SK-N-SH (cell line): Measurements from ENCODE around the gene SMO. TPM values are rescaled to one million over a fixed set of nuclear protein-coding genes. Genes with fewer than 3 reads are reported as not detected.

Experiments used
- CTCF ChIA-PET: fragments of 300-600, 350-600 bp; formaldehyde crosslinking; extraction: SDS; loops from one replicate; lab custom pipeline; 2021; lab: Yijun Ruan, JAX
- POLR2A ChIA-PET: fragments of 350-600 bp; sonication (Branson Sonifier 250); formaldehyde crosslinking; extraction: SDS; loops from one replicate; lab custom pipeline; 2020; ENCODE audit warnings: antibody characterized with exemption, inconsistent platforms; lab: Yijun Ruan, JAX
- DNase-seq: peaks from one replicate; pipeline ENCODE4 v3.0.0; 2012
- H2AFZ ChIP-seq: fragments of 200-600 bp; sonication (generic); 2 replicates; pipeline ENCODE4 v1.8.1; 2016; ENCODE audit warnings: antibody characterized with exemption, mild to moderate bottlenecking, low read depth
- H3F3A ChIP-seq: fragments of 200-600 bp; sonication (generic); replicated peaks from 2 replicates; pipeline ENCODE3; 2016; ENCODE audit warnings: antibody characterized with exemption, mild to moderate bottlenecking; ENCODE audit not compliant: insufficient read depth
- H3K27ac ChIP-seq, 2 experiments: fragments of 200-500 bp in 1 of 2; fragments of 200-600 bp in 1 of 2; sonication (Bioruptor generic) in 1 of 2; sonication (generic), shearing (Covaris generic) in 1 of 2; 2 replicates each; pipeline versions ENCODE4 v1.5.1 to v1.6.1; 2014 to 2016; ENCODE audit warnings: low read depth in 2 of 2, inconsistent platforms in 1 of 2, low read length in 1 of 2, mild to moderate bottlenecking in 1 of 2, mixed read lengths in 1 of 2
- H3K27me3 ChIP-seq: fragments of 200-600 bp; sonication (generic), shearing (Covaris generic); 2 replicates; pipeline ENCODE4 v1.6.1; 2016; ENCODE audit warnings: mixed run types; ENCODE audit not compliant: insufficient read depth
- H3K36me3 ChIP-seq, 2 experiments: fragments of 200-500 bp in 1 of 2; fragments of 200-600 bp in 1 of 2; sonication (Bioruptor generic) in 1 of 2; sonication (generic) in 1 of 2; replicated peaks in 1 of 2; 2 replicates each; pipeline versions ENCODE3 to v1.5.1; 2014 to 2016; ENCODE audit warnings: low read length in 1 of 2, mild to moderate bottlenecking in 1 of 2; ENCODE audit not compliant: insufficient read depth in 2 of 2, control insufficient read depth in 1 of 2
- H3K4me1 ChIP-seq, 2 experiments: fragments of 200-500 bp in 1 of 2; fragments of 200-600 bp in 1 of 2; sonication (Bioruptor generic) in 1 of 2; sonication (generic), shearing (Covaris generic) in 1 of 2; 2 replicates each; pipeline versions ENCODE4 v1.5.1 to v1.6.1; 2014 to 2016; ENCODE audit warnings: low read depth in 1 of 2, low read length in 1 of 2, mixed run types in 1 of 2; ENCODE audit not compliant: insufficient read depth in 2 of 2, control insufficient read depth in 1 of 2
- H3K4me2 ChIP-seq: fragments of 200-600 bp; sonication (generic), shearing (Covaris generic); 2 replicates; pipeline ENCODE4 v1.6.1; 2017; ENCODE audit warnings: mixed run types
- H3K4me3 ChIP-seq, 2 experiments: fragments of 200-500 bp in 1 of 2; fragments of 200-600 bp in 1 of 2; sonication (Bioruptor generic) in 1 of 2; sonication (generic), shearing (Covaris generic) in 1 of 2; 2 replicates each; pipeline versions ENCODE4 v1.5.1 to v1.8.1; 2014 to 2016; ENCODE audit warnings: low read depth in 2 of 2, inconsistent platforms in 1 of 2, low read length in 1 of 2, mild to moderate bottlenecking in 1 of 2, mixed read lengths in 1 of 2, moderate library complexity in 1 of 2
- H3K79me2 ChIP-seq: fragments of 200-600 bp; sonication (generic); 2 replicates; pipeline ENCODE4 v1.8.1; 2017; ENCODE audit warnings: mild to moderate bottlenecking; ENCODE audit not compliant: insufficient read depth
- H3K9ac ChIP-seq: fragments of 200-600 bp; sonication (generic); 2 replicates; pipeline ENCODE4 v1.6.1; 2017; ENCODE audit warnings: mixed run types
- H3K9me2 ChIP-seq: fragments of 200-600 bp; sonication (generic); 2 replicates; pipeline ENCODE4 v1.6.1; 2017; ENCODE audit warnings: mixed run types
- H3K9me3 ChIP-seq: fragments of 200-600 bp; sonication (generic); 2 replicates; pipeline ENCODE4 v1.6.1; 2017; ENCODE audit warnings: mixed run types, mild to moderate bottlenecking, moderate library complexity
- H4K20me1 ChIP-seq: fragments of 200-600 bp; sonication (generic); 2 replicates; pipeline ENCODE4 v1.6.1; 2017; ENCODE audit warnings: mild to moderate bottlenecking, mixed run types; ENCODE audit not compliant: insufficient read depth
- CHD2 ChIP-seq: fragments of 150-350 bp; IDR thresholded peaks from 2 replicates; pipeline ENCODE4 v1.6.1; 2018; ENCODE audit warnings: low read length; ENCODE audit not compliant: partially characterized antibody
- EP300 ChIP-seq, 2 experiments: IDR thresholded peaks; 2 replicates each; pipeline versions ENCODE4 v1.4.0 to v1.6.1; 2012; ENCODE audit warnings: borderline replicate concordance in 1 of 2, low read depth in 1 of 2, low read length in 1 of 2
- EZH2phosphoT487 ChIP-seq: fragments of 200-600 bp; sonication (generic); IDR thresholded peaks from 2 replicates; pipeline ENCODE4 v1.6.1; 2017; ENCODE audit warnings: low read depth, mixed run types, mild to moderate bottlenecking, antibody characterized with exemption, moderate library complexity, borderline replicate concordance
- FOXJ3 ChIP-seq: sonication (generic); formaldehyde crosslinking; IDR thresholded peaks from 2 replicates; pipeline ENCODE4 v1.5.1; 2020; ENCODE audit warnings: mild to moderate bottlenecking, missing genetic modification reagents
- GABPA ChIP-seq: IDR thresholded peaks from 2 replicates; pipeline ENCODE4 v1.4.0; 2012; ENCODE audit warnings: low read depth, mild to moderate bottlenecking
- JUND ChIP-seq: IDR thresholded peaks from 2 replicates; pipeline ENCODE4 v1.4.0; 2012
- MEF2A ChIP-seq: IDR thresholded peaks from 2 replicates; pipeline ENCODE4 v1.4.0; 2012; ENCODE audit warnings: low read depth, borderline replicate concordance
- MXI1 ChIP-seq: IDR thresholded peaks from 2 replicates; pipeline ENCODE4 v1.6.1; 2012; ENCODE audit warnings: mild to moderate bottlenecking, low read depth, low read length, improper control_type of control experiment
- NFIC ChIP-seq: IDR thresholded peaks from 2 replicates; pipeline ENCODE4 v1.4.0; 2012; ENCODE audit warnings: borderline replicate concordance
- NRF1 ChIP-seq: IDR thresholded peaks from 2 replicates; pipeline ENCODE4 v1.6.1; 2012; ENCODE audit warnings: low read depth, mild to moderate bottlenecking, low read length
- RFX5 ChIP-seq: IDR thresholded peaks from 2 replicates; pipeline ENCODE4 v1.6.1; 2012; ENCODE audit warnings: mild to moderate bottlenecking, improper control_type of control experiment, low read length
- TAF1 ChIP-seq: IDR thresholded peaks from 2 replicates; pipeline ENCODE4 v1.6.1; 2012; ENCODE audit warnings: low read depth, mild to moderate bottlenecking, low read length, moderate library complexity, borderline replicate concordance
- TCF12 ChIP-seq: IDR thresholded peaks from 2 replicates; pipeline ENCODE4 v1.4.0; 2012
- WGBS: methylation state at CpG from one replicate; pipeline ENCODE4 v1.1.6; 2017; ENCODE audit warnings: low lambda C conversion rate; 5-methylcytosine and 5-hydroxymethylcytosine counted together
- polyA plus RNA-seq, 3 experiments: library from polyadenylated mRNA; depleted of rRNA; stranded (reverse); fragments of >200 nt; gene quantifications; 2 replicates each; pipeline ENCODE4 v1.2.3, GENCODE V29; 2012
- TF ChIP-seq, protein P1 (sequence below): IDR thresholded peaks from 2 replicates; pipeline ENCODE4 v1.4.0; 2012; ENCODE audit warnings: low read depth, borderline replicate concordance
- TF ChIP-seq, protein P2 (sequence below): IDR thresholded peaks from 2 replicates; pipeline ENCODE4; 2012
- TF ChIP-seq, protein P3 (sequence below): IDR thresholded peaks from 2 replicates; pipeline ENCODE4 v1.4.0; 2012; ENCODE audit warnings: low read depth

The SMO gene
- polyA plus RNA-seq, 1 of the 3 experiments (the other 2 are of a cell fraction): 37.0 TPM

DNA sequence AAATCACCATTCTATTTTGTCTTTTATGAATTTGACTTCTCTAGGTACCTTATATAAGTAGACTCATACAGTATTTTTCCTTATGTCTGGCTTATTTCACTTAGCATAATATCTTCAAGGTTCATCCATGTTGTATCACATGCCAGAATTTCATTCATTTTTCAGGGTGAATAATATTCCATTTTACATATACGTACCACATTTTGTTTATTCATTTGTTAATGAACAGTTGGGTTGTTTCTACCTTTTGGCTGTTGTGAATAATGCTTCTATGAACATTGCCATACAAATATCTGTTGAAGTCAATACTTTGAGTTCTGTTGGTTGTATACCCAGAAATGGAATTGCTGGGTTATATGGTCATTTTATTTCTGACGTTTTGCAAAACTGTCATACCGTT lies 57.1 kb downstream of the SMO start:
- Histone ChIP-seq H3F3A (no peaks in the 10 kb centered on the region), H3K79me2 (peaks cover 24% of the 10 kb centered on the region; the same call in 1 of the 2 replicates), H3K27me3 (no peaks in the 10 kb centered on the region), H2AFZ (no peak overlapping the region), H3K36me3 (peaks cover 0 to 5% of the 10 kb centered on the region in 2 experiments), H3K27ac (no peak overlapping the region), H3K4me1 (no peaks in the 10 kb centered on the region; a peak in 1 of 4 replicates), H3K9me3 (0 out of 2 replicates have a peak, but pooled peaks cover 6% of the 10 kb centered on the region), H3K9ac (no peak overlapping the region), H3K4me3 (no peak overlapping the region), H3K4me2 (no peak overlapping the region), H4K20me1 (no peaks in the 10 kb centered on the region), H3K9me2 (no peaks in the 10 kb centered on the region)
- POLR2A ChIA-PET: no interaction called here
- 85% methylated on average over 3 of the region's 3 CpGs for WGBS
- CTCF ChIA-PET: no interaction called here
- TF ChIP-seq TCF12 (no peak), JUND (no peak), RFX5 (no peak), NFIC (no peak), NRF1 (no peak), EZH2phosphoT487 (no peak), MXI1 (no peak), TAF1 (no peak), FOXJ3 (CRISPR knock-in tag) (no peak), GABPA (no peak), CHD2 (no peak), EP300 (IDR thresholded peaks at IDR 0.05; ENCODE audit: borderline replicate concordance in 1 of 2, low read depth in 1 of 2, low read length in 1 of 2) (no peak), MEF2A (no peak)
- TF ChIP-seq, protein P1, sequence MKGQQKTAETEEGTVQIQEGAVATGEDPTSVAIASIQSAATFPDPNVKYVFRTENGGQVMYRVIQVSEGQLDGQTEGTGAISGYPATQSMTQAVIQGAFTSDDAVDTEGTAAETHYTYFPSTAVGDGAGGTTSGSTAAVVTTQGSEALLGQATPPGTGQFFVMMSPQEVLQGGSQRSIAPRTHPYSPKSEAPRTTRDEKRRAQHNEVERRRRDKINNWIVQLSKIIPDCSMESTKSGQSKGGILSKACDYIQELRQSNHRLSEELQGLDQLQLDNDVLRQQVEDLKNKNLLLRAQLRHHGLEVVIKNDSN: no peak
- TF ChIP-seq, protein P2, sequence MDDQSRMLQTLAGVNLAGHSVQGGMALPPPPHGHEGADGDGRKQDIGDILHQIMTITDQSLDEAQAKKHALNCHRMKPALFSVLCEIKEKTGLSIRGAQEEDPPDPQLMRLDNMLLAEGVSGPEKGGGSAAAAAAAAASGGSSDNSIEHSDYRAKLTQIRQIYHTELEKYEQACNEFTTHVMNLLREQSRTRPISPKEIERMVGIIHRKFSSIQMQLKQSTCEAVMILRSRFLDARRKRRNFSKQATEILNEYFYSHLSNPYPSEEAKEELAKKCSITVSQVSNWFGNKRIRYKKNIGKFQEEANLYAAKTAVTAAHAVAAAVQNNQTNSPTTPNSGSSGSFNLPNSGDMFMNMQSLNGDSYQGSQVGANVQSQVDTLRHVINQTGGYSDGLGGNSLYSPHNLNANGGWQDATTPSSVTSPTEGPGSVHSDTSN: no peak
- DNase-seq: no peak

DNA sequence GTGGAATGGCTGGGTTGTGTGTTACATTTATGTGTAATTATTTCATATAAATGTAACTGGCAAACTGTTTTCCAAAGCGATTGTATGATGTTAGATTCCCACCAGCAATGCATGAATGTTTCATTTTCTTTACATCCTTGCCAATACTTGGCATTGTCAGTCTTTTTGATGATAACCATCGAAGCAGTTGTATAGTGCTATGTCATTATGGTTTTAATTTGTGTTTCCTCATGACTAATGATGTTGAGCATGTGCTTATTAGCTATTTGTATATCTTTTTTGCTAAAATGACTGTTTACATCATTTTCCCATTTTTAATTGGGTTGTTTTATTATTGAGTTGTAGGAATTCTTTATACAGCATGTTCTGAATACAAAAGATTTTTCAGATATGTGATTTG lies 58.7 kb downstream of the SMO start:
- H4K20me1 ChIP-seq: no peaks in the 10 kb centered on the region
- no peaks in the 10 kb centered on the region for H3K27me3 ChIP-seq
- no peak overlapping the region for H2AFZ ChIP-seq
- H3K27ac ChIP-seq: peak overlapping the region in 1 of 2 experiments; percentile 9; a peak in 1 of 4 replicates
- POLR2A ChIA-PET: no interaction called here
- no peak overlapping the region for H3K9ac ChIP-seq
- peaks cover 0 to 5% of the 10 kb centered on the region in 2 experiments for H3K36me3 ChIP-seq
- no peak for DNase-seq
- peak; percentile 66 for TF ChIP-seq TCF12
- TF ChIP-seq, protein P3, sequence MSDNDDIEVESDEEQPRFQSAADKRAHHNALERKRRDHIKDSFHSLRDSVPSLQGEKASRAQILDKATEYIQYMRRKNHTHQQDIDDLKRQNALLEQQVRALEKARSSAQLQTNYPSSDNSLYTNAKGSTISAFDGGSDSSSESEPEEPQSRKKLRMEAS: no peak
- TF ChIP-seq, protein P2: peak; percentile 42; the same call in 1 of the 2 replicates
- TF ChIP-seq, all 33 proteins: peak for 2
- H3K9me3 ChIP-seq: 0 out of 2 replicates have a peak, but pooled peaks cover 6% of the 10 kb centered on the region
- WGBS: 50% methylated on average over 2 of the region's 2 CpGs
- H3K79me2 ChIP-seq: peaks cover 24% of the 10 kb centered on the region; the same call in 1 of the 2 replicates
- H3F3A ChIP-seq: no peaks in the 10 kb centered on the region
- peaks cover 0 to 2% of the 10 kb centered on the region in 2 experiments; a peak in 3 of 4 replicates for H3K4me1 ChIP-seq
- no peak overlapping the region for H3K4me2 ChIP-seq
- no peaks in the 10 kb centered on the region for H3K9me2 ChIP-seq
- CTCF ChIA-PET: interaction anchor here (0.7 to 3.4 kb wide), 10 partner anchors 11 to 397 kb away, joined by 3 to 24 read pairs (median 3); no protein-coding TSS in a partner anchor
- H3K4me3 ChIP-seq: no peak overlapping the region
